DMS153 (cell line): ENCODE data around the gene RORC.
"Not testable (repeated sequence)": the region's sequence is repeated elsewhere in the genome, so short reads cannot be mapped to it uniquely, and the experiment has no call there.

Experiments
- DNase-seq: peaks from one replicate; lab custom pipeline; 2025; lab: John Stamatoyannopoulos, UW

Gene RORC

DNA sequence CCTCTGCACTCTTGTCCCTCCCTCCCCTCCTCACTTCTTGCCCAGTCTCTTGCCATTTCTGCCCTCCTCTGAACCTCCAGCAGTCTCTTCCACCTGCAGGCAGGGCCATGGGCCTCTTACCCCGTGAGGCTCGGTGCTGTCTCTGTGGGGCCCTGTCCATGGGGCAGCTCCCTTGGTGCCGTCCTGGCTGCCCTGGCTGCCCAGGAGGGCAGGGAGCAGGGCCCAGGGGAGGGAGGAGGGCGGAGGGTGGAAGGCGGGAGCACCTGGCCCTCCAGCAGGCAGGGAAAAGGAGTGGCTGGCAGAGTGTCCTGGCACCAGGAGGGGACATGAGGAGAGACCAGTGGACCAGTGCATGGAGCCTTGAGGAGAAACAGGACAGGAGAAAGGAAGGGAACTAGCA is at the start of gene RORC:
RORC (minus strand) TSS at position 198 of the 400 bp plus-strand sequence; CDS start at position 160, 38 bp downstream.
- peak; percentile 20 for DNase-seq

DNA sequence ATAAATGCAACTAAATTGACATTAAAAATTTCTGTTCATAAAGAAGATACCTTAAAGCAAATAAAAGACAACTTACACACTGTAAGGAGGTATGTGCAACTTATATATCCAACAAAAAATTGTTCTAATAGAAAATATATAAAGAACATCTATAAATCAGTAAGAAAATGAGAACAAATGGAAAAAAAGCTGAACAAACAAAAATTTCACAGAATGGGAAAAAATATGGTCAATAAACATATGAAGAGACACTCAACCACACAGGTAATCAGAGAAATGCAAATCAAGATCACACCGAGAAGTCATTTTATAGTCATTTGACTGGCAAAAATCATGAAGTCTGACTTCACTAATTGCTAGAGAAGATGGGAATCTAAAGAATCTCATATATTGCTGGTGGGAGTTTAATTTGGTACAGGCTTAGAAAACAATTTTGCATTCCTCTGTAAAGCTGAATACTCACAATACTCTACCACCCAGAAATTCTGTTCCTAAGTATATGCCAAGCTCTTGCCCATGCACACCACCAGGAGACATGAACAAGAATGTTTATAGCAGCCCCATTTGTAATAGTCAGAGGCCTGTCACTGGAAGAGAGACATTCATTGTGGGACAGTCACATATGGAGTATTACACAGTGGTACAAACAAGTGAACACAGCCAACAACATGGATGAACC is 44.0 kb upstream of the RORC start:
- no peak for DNase-seq

DNA sequence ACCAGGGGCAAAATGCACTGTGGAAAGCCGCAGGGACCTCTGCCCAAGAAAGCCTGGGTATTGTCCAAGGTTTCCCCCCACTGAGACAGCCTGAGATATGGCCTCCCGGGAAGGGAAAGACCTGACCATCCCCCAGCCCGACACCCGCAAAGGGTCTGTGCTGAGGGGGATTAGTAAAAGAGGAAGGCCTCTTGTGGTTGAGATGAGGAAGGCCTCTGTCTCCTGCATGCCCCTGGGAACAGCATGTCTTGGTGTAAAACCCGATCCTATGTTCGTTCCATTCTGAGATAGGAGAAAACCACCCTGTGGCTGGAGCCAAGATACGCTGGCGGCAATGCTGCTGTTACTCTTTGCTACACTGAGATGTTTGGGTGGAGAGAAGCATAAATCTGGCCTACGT is 41.2 kb upstream of the RORC start:
- not testable (repeated sequence) for DNase-seq

DNA sequence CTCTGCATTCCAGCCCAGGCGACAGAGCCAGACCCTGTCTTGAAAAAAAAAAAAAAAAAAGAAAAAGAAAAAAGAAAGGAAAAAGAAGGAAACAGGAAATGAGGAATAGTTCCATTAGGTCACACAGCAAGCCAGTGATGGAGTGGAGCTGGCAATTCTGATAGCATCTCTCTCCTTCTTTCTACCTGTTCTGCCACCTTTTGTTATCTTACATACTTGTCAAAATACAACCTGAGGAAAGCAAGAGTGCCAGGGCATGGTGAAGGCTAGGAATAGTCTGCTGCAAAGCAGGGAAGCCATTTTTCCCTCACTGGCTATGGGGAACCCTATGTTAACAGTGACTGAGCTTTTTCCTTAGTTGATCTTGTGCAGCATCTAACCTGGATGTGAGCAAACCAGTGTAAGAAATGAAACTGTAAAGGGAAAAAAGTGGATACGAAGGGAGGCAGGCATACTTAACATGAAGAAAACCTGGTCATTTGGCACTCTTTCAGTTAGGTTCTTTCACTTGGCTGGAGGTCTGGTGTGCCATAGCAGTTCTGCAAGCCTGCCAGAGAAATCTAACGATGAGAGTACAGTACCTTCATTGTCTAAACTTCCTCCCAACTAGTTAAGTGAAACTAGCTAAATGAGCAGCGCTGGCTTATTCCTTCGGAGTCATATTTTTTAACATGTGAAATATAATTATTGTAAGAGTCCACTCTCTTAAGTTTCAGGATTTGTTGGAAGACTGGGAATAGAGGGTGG is 39.9 kb upstream of the RORC start:
- no peak for DNase-seq

DNA sequence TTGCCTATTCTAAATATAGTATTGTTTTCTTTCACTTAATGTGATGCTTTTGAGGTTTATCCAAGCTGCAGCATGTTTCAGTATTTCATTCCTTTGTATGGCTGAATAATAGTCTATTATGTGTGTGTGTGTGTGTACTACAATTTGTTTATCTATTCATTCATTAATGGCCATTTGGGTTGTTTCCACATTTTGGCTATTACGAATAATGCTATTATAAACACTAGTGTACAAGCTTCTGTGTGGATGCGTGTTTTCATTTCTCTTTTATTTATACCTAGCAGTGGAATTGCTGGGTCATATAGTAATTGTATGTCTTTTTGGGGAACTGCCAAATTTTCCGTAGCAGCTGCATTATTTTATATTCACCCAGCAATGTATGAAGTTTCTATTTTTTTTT is 36.9 kb upstream of the RORC start:
- no peak for DNase-seq

DNA sequence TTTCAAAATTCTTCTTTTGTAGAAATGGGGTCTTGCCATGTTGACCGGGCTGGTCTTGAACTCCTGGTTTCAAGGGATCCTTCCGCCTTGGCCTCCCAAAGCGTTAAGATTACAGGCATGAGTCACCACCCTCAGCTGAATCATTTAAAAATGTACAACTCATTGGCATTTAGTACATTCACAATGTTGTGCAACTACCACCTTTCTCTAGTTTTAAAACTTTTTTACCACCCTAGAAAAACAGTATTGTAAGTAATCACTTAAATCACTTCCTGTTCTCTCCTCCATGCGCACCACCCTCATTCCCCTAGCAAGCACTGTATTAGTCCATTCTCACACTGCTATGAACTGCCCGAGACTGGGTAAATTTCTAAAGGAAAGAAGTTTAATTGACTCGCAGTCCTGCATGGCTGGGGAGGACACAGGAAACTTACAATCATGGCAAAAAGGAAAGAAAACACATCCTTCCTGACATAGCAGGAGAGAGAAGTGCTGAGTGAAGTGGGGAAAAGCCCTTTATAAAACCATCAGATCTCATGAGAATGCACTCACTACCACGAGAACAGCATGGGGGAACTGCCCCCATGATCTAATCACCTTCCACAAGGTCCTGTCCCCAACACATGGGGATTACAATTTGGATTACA is 36.3 kb upstream of the RORC start:
- no peak for DNase-seq

DNA sequence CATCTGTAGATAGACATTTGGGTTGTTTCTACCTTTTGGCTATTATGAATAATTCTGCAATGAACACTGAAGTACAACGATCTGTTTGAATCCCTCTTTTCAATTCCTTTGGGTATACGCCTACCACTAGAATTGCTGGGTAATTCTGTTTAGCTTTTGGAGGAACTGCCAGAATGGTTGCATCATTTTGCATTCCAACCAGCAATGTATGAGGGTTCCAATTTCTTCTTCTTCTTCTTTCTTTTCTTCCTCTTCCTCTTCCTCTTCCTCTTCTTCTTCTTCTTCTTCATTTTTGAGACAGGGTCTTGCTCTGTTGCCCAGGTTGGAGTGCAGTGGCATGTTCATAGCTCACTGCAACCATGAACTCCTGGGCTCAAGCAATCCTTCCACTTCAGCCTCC is 35.7 kb upstream of the RORC start:
- no peak for DNase-seq

DNA sequence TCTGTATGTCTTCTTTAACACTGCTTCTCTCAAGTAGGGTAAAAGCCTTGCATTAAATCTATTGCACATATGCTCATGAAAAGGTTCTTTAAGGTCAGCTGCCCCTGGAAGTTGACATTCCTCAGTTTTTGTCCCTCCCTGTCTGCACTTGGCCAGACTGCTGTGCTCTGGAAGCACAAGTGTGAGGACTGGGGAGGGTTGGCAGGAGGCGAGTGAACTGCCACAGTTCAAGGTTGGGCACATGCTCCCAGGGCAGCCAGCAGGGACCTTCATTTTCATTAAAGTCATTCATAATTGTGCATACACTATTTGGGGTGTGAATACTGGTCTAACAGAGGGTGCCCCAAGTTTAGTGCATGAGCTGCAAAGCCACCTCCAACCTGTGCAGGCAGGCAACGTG is 32.8 kb upstream of the RORC start:
- DNase-seq, result no peak

DNA sequence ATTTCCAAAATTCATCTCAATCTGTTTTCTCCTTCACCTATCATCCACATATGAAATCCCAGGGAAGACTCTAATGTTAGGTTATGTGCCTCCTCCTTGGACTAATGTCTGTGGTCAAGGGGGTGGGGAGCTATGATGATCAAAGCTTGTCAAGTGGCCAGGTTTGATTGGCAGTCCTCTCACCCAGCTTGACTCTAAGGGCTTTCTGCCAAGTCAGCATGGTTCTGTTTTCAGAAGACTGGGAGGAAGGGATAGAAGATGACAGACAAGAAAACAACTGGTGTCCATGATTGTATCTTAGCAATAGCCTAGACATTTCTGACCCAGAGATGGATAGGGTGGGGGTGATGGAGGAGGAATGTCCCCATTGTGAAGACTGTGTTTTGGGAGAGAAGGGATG is 31.0 kb upstream of the RORC start:
- no peak for DNase-seq

DNA sequence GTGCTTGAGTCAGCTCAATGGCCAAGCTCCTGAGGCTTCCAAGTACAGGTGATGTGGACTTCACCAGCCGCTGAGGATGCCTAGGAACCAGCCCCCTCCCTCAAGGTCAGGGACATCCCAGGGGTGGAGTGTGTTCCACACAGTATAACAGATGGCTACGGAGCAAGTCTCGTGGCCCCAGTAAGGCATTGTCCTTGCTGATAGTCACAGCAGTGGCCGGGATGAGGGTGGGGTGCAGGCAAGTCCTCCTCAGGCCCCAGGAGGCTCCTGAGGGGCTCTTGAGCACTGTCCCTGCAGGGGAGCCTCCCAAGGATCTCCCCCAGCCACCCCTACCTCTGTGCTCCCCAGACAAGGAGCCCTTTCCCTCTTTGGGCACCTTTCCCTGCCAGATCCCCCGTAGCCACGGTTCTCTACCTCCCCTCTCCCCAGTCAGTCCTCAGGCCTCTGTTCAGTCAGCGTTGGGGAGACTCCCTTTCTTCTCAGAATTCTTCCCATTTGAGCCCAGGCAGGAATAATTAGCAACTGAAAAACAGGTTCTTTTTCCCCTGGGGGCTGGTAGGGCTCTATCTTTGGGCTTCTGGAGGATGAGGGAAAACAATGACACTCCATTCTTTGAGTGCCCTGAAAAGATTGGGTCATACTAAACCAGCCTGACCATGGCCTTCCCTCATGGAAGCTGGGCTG is 29.0 kb upstream of the RORC start:
- no peak for DNase-seq

DNA sequence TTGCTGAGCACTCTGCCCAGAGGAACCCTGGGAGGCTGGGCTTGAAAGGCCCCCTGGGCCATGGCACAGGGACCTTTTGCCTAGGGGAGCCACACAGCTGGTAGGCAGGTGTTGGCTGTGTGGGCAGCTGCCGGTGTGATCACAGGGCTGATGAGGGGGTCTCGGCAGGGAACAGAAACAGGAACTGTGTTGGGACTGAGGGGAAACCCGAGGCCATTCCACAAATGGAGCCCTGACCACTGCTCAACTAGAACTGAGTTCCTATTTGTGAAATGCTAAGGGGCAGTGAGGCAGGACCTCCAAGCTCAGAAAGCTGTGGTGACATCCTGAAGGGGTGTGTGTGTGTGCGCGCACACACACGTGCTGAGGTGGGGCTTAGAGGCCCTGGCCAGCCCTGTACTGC is 28.3 kb upstream of the RORC start:
- no peak for DNase-seq

DNA sequence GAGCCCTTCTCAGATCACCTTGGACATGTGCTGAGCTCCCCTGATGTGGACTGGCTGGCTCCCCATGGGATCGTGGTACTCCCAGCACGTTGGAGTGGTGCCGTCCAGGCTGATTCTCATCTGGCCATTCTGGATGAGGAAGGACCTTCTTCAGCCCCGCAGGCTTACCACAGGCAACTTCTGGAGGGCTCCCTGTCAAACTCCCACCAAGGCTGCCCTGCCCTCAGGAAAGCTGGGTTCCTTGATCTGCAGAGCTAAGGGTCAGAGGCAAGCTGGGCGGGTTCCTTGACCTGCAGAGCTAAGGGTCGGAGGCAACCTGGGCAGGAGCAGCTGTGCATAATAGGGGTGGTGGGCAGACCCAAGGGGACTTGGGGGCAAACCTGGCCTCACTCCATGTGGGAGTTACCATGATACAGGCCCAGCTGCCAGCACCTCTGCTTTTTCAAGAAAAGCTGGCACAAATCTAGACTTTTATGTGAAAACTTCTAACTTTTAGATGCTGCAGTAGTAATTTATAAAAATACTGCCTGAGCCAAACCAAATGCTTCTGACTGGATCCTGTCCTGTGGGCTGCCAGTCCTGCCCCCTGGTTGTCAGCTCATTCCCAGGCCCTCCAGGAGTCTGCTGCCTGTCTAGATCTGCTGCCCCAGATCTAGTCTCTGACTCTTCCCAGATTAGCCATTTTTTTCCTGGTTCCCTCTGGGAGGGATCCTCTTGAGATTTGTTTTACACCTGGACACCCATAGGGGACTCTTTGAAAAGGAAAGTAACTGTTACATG is 27.5 kb upstream of the RORC start:
- DNase-seq, result no peak

DNA sequence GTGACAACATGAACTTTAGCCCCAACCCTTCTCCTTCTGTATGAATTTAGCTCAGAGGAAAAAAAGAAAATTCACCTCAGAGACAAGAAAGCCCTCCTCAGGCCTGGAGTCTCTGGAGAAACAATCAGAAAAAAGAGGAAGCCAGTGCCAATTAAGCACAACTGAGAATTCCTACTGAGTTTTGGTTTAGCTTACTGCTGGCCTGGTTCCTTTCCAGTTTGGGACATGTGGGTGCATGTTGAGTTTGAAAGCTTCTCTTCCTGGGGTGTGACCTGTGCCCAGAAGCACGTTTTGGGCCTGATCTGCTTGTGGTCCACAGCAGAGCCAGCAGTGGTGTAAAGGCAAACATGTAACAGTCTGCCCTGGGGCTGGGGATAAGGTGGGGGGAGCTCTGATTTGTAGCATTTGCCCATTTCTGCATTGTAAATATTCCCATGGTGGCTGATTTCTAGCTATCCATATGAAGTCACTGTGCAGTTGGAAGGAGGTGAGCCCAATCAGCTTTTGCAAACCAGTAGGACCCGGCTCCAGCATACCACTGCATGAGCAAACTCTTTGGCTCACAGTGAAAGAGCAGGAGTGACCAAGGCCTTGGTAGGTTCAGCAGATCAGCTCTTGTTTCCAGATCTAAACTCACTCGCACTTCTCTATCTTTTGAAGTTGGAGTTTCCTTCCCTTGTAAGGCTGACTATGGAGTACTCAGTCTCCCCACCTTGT is 26.6 kb upstream of the RORC start:
- no peak for DNase-seq

DNA sequence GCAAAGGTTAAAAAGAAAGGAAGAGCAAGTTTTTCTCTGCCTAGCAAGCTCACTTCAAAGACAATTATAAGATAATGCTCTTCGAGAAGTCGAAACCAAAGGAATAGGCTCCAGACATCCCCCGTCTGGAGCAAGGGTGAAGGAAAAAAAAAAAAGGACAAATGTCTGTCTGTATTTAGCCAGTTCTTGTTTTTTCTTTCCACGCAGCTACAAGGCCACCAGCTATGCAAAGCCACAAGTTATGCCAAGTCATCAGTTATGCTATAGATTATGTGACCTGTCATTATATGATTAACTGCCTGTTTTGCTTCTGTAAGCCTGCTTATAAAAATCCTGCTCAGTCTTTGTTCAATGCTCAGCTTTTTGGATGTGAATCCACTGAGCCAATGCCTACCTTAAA is 24.3 kb upstream of the RORC start:
- no peak for DNase-seq

DNA sequence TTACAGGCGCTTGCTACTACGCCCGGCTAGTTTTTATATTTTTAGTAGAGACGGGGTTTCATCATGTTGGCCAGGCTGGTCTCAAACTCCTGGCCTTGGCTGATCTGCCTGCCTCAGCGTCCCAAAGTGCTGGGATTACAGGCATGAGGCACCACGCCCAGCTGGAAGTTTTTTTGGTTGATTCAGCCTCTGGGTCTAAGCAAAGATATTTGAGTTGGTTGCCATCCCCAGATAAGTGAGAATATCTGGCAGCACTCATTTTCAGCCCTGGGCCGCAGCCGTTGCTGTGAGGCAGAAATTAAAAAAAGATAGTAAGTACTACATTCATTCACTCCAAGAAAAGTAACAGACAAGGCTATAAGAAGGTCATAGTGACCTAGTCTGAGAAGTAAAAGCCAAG is 23.9 kb upstream of the RORC start:
- not testable (repeated sequence) for DNase-seq

DNA sequence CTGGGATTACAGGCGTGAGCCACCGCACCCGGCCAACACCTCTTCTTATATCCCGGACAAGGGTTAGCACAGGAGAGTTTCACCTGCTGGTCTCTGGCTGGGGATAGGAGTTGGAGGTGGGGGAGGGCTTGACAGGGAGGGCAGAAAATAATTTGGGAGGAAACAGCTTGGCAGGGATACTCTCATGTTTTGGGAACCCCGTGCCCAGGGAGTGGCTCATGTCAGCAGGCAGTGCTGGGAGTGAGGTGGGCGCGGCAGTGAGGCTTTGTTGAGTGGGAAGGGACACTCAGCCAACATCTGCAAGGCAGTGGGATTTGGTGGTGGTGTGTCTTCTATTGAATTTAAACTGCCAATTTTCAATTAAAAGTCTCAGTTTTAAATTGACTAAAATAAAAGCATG is 23.1 kb upstream of the RORC start:
- no peak for DNase-seq

DNA sequence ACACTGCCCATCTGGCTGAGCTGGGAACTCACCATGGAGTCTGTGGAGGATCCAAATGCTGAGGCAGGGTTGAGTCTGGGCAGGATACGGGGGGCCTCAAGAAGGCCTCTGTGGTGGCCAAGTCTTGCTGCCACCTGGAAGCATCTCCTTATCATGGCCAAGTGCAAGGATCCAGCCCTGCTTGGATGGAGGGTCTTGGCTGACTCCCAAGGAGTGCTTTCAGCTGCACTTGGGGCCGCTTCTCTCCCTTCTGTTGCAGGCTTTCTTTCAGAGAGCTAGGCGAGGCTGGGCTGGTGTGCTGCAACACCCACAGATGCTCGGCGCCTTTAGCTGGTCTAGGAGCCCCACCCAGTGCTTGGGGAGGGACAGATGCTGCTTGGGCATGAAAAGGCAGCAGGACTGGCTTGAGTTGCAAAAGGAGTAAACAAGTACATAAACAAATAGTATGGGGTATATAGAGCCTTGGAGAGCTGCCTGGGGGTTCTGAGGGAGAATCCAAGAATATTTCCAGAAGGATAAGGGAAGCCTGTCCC is 21.9 kb upstream of the RORC start, which contains the start of gene THEM5:
THEM5 (minus strand) TSS at position 302 of the 533 bp plus-strand sequence; CDS start at position 155, 147 bp downstream.
- DNase-seq, result no peak

DNA sequence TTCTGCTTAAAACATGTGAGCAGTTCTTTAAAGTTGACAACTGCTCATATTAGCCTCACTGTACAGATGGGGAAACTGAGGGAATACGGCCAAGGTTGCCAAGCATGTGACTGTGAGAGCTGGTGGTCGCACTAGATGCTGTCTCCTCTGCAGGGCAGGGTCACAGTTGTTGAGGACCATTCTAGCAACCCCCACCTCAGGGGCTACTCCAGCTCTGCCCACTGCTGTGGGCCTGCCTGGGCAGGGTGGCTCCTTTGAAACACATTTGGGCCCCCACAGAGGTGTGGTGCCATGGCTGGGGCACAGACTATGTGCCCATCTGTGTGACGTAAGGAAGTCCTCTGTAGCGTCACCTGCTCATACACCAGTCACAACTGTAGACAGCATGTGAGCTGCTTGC is 21.1 kb upstream of the RORC start:
- no peak for DNase-seq

DNA sequence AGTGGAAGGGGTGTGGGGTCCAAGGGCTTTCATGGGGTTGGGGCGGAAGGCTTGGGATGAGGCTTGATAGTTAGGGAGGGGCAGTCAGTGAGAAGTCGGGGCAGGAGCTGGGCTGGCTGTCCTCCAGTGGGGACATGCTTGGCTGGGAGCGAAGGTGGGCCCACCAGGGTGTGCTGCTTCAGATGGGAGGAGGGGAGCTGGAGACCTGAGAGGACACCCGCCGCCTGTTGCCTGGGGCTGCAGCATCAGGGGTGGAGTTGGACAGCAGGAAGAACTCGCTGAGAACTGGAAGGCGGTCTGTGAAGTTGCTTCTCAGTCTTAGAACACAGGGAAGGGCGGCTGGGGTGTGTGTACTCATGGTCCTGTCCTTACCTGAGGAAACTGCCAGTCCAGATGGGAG is 20.3 kb upstream of the RORC start:
- DNase-seq, result no peak

DNA sequence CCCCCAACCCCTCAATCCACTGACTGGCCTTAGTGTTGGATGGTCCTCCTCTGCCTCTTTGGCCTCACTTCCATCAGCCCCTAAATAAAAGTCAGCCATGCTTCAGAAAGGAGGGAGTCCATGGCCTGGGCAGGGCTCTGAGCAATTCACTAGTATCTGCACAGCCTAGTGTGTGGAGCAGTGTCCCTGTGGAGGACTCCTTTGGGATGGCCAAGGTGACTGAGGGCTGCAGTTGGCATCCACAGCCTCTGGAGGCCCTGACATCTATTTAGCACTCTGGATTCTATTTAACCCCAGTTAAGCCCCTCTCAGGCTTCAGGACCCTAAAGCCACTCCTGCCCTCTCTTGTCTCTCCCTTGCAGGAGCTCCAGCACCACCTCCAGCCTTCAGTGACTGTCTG is 18.3 kb upstream of the RORC start:
- no peak for DNase-seq

DNA sequence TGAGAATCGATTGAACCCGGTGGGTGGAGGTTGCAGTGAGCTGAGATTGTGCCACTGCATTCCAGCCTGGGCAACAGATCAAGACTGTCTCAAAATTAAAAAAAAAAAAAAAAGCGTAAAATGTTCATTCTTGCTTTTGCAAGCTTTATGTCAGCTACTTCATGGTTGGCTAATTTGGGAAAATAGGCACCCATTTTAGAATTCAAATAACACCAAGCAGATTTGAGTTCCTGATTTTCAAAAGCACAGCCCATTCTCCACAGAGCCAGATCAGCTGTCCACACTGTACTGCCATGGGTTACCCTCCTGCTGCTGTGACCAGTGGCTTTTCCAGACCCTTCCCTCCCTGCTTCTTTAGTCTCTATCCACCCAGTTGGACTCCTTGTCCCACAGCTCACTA is 17.5 kb upstream of the RORC start:
- DNase-seq, result no peak
